Skeletal muscle satellite cell (primary cell): Measurements from ENCODE around the gene NUDT9.
"Not testable (repeated sequence)": the region's sequence is repeated elsewhere in the genome, so short reads cannot be mapped to it uniquely, and the experiment has no call there.

Experiments
- H3K27me3 ChIP-seq: 2 replicates; pipeline ENCODE4 v1.7.0; 2013; ENCODE audit warnings: low read length; ENCODE audit not compliant: control insufficient read depth, insufficient read depth
- H3K36me3 ChIP-seq: 2 replicates; pipeline ENCODE4 v1.7.0; 2013; ENCODE audit warnings: mild to moderate bottlenecking, control low read depth, low read length; ENCODE audit not compliant: insufficient read depth
- H3K4me1 ChIP-seq: 2 replicates; pipeline ENCODE4 v1.7.0; 2013; ENCODE audit warnings: low read length; ENCODE audit not compliant: control insufficient read depth, insufficient read depth
- H3K4me2 ChIP-seq: 2 replicates; pipeline ENCODE4 v1.7.0; 2013; ENCODE audit warnings: mild to moderate bottlenecking, low read length
- H3K4me3 ChIP-seq: 2 replicates; pipeline ENCODE4 v1.7.0; 2013; ENCODE audit warnings: low read length
- H3K9ac ChIP-seq: 2 replicates; pipeline ENCODE4 v1.7.0; 2013; ENCODE audit warnings: mild to moderate bottlenecking, low read depth, low read length, moderate library complexity
- H3K9me3 ChIP-seq: replicated peaks from 2 replicates; pipeline ENCODE4 v1.7.0; 2013; ENCODE audit warnings: mild to moderate bottlenecking, control low read depth, low read length

The NUDT9 gene

DNA sequence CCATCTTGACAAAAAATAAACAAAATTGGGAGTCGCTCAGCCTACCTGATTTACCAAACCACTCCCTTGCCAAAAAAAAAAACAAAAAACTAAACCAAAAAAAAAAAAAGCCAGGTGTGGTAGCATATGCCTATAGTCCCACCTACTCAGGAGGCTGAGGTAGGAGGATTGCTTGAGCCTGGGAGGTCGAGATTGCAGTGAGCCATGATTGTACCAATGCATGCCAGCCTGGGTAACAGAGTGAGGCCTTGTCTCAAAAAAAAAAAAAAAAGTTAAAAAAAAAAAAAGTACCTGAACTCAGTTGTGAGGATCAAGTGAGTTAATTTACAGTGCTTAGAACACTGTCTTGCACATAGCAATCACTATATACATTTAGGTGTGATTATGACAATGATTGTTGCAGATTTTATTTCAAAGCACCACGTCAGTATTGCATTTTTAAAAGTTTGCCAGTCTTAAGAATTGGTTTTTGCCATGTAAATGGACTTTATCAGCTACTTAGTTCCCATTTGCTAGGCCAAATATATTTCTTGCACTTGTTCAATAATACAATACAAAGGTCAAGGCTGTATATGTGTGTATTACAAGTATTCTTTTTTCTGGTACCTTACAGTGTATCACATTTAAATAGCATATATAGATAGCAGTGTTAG is 4.6 kb downstream of the NUDT9 start:
- Histone ChIP-seq H3K36me3 (no peaks in the 10 kb centered on the region), H3K4me2 (no peak overlapping the region), H3K9me3 (no peaks in the 10 kb centered on the region), H3K9ac (no peak overlapping the region), H3K27me3 (no peaks in the 10 kb centered on the region), H3K4me1 (peaks cover 18% of the 10 kb centered on the region), H3K4me3 (no peak overlapping the region)

DNA sequence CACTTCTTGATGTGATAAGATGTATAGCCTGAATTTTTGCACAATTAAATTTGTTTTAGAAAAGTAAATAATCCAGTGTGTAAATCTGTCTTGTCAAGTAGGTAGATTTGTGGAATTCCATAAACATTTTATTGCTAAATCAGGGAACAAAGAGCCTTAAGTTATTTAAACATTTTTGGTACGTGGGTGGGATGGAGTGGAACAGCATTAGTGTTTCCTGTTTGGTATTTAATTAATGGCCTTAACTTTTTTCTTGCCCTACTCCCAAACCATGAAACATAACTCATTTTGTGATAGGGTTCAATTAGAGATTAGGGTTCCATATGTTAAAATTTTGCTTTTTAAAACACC is 5.1 kb downstream of the NUDT9 start:
- Histone ChIP-seq H3K4me1 (peaks cover 18% of the 10 kb centered on the region), H3K9me3 (no peaks in the 10 kb centered on the region), H3K27me3 (no peaks in the 10 kb centered on the region), H3K9ac (no peak overlapping the region), H3K4me2 (no peak overlapping the region), H3K4me3 (no peak overlapping the region), H3K36me3 (no peaks in the 10 kb centered on the region)

DNA sequence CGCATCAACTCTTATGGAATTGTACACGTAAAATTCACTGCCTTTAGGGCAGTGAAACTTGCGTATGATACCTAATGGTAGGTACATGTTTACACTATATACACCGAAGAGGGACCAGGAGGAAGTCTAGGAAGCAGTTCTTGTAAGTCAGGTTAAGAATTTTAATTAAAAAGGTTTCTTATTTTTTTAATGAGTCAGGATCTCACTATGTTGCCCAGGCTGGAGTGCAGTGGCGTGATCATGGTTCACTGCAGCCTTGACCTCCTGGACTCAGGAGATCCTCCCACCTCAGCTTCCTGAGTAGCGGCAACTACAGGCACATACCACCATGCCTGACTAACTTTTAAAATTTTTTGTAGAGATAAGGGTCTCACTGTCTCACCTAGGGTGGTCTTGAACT is 6.6 kb downstream of the NUDT9 start:
- Histone ChIP-seq H3K9me3 (no peaks in the 10 kb centered on the region), H3K36me3 (no peaks in the 10 kb centered on the region), H3K4me2 (no peak overlapping the region), H3K27me3 (no peaks in the 10 kb centered on the region), H3K9ac (no peak overlapping the region), H3K4me3 (no peak overlapping the region), H3K4me1 (peaks cover 18% of the 10 kb centered on the region)

DNA sequence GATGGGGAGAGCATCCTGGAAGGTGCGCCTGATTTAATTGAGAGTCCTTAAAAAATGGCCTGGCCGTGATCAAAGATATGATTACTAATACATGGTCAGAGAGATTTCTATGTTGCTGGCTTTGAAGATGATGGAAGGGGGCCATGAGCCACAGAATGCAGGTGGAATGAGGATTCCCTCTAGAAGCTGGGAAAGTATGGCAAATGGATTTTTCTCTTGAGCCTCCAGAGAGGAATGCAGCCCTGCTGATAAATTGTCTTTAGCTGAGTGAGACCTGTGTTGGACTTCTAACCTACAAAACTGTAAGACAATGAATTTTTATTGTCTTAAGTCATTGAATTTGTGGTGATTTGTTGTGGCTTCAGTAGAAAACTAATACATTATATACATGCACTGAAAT is 7.7 kb downstream of the NUDT9 start:
- H3K27me3 ChIP-seq: no peaks in the 10 kb centered on the region
- peaks cover 10% of the 10 kb centered on the region for H3K4me1 ChIP-seq
- no peak overlapping the region for H3K4me2 ChIP-seq
- no peaks in the 10 kb centered on the region for H3K9me3 ChIP-seq
- no peak overlapping the region for H3K4me3 ChIP-seq
- no peaks in the 10 kb centered on the region for H3K36me3 ChIP-seq
- H3K9ac ChIP-seq: no peak overlapping the region

DNA sequence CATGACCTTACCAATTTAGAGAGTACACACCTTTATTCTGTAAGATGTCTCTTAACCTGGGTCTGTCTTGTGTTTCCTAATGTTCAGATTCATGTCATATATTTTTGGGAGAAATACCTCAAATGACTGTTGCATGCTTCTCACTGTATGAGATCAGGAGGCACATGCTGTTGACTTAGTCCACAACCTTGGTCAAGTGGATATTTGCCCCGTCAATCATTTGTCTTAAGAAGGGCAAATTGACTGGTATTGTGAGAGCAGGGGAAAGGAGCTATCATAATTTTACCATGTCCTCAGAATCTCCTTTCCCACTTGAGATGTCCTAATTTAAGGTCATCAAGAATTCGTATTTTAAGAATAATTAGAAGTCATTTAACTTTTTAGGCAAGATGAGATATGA is 11.0 kb downstream of the NUDT9 start:
- no peaks in the 10 kb centered on the region for H3K9me3 ChIP-seq
- H3K36me3 ChIP-seq: peaks cover 3% of the 10 kb centered on the region
- H3K4me1 ChIP-seq: no peaks in the 10 kb centered on the region
- H3K9ac ChIP-seq: no peak overlapping the region
- H3K4me2 ChIP-seq: no peak overlapping the region
- no peaks in the 10 kb centered on the region for H3K27me3 ChIP-seq
- H3K4me3 ChIP-seq: no peak overlapping the region

DNA sequence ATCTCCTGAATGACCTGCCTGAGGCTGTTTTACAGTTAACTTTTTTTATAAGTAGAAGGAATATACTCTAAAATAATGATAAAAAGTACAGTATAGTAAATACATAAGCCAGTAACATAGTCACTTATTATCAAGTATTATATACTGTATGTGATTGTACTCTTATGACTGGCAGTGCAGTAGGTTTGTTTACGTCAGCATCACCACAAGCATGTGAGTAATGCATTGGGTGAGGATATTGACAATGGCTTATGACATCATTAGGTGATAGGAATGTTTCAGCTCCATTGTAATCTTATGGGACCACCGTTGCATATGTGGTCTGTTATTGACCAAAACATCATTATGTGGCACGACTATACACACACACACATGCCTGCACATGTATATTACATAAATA is 20.5 kb downstream of the NUDT9 start:
- Histone ChIP-seq H3K4me3 (no peak overlapping the region), H3K9me3 (no peaks in the 10 kb centered on the region), H3K9ac (no peak overlapping the region), H3K27me3 (no peaks in the 10 kb centered on the region), H3K36me3 (peaks cover 20% of the 10 kb centered on the region), H3K4me1 (no peaks in the 10 kb centered on the region), H3K4me2 (no peak overlapping the region)

DNA sequence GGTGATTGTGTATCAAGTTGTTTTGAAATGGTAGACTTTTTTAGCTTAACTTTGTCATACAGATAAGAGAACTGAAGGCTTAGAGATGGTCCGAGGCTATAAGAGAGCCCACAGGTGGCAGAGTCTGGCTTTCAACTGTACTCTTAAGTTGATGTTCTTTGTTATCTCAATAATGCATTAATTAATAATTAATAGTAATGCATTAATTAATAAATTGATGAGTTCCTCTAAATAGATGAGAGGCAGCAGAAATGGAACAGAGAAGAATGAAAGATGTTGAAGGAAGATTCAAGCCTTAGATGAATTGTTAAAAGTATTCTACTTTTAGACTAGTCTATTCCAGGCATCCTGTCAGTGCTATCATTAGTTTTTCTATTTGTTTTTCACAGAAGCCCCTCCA is 22.4 kb downstream of the NUDT9 start:
- Histone ChIP-seq H3K4me3 (no peak overlapping the region), H3K9me3 (no peaks in the 10 kb centered on the region), H3K36me3 (peaks cover 16% of the 10 kb centered on the region), H3K9ac (no peak overlapping the region), H3K4me2 (no peak overlapping the region), H3K4me1 (no peaks in the 10 kb centered on the region), H3K27me3 (no peaks in the 10 kb centered on the region)

DNA sequence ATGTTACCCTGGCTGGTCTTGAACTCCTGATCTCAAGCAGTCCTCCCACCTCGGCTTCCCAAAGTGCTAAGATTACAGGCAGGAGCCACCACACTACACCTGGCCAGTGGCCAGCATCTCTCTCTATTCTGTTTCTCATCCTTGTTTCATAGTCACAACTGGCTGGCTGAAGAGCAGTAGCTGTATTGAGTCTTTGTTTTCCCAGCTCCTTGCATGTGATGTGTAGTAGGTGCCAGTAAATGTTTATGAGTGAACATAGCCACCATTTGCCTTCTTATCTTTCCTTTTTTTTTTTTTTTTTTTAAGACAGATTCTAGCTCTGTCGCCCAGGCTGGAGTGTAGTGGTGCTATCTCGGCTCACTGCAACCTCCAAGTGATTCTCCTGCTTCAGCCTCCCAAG is 23.6 kb downstream of the NUDT9 start:
- Histone ChIP-seq H3K36me3 (peaks cover 18% of the 10 kb centered on the region), H3K9ac (no peak overlapping the region), H3K4me2 (no peak overlapping the region), H3K9me3 (no peaks in the 10 kb centered on the region), H3K4me1 (no peaks in the 10 kb centered on the region), H3K27me3 (no peaks in the 10 kb centered on the region), H3K4me3 (no peak overlapping the region)

DNA sequence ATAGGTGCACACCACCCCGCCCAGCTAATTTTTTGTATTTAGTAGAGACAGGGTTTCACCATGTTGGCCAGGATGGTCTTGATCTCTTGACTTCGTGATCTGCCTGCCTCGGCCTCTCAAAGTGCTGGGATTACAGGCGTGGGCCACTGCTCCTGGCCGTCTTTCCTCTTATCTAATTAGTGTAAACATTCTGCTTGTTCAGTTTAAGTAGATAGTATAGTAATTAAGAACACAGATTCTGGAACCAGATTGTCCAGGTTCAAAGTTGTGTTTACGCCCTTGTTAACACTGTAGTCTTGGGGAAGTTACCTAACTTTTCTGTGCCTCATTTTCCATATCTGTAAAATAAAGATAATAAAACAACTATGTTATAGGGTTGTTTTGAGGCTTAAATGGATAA is 24.0 kb downstream of the NUDT9 start:
- not testable (repeated sequence) for H3K4me2 ChIP-seq, H3K4me1 ChIP-seq, H3K9ac ChIP-seq, H3K9me3 ChIP-seq, H3K4me3 ChIP-seq, H3K27me3 ChIP-seq
- peaks cover 20% of the 10 kb centered on the region for H3K36me3 ChIP-seq

DNA sequence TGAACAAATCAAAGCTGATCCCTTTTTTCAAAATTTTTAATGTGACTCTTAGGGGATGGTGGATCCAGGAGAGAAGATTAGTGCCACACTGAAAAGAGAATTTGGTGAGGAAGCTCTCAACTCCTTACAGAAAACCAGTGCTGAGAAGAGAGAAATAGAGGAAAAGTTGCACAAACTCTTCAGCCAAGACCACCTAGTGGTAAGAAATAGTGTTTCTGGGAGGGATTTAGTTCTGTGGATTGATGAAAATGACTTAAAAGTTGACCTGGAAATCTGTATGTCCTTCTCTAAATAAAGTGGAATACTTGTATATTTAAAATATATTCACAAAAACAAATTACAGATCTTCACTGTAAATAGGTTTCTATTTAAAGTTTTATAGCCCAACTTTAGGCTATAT is 29.2 kb downstream of the NUDT9 start:
- Histone ChIP-seq H3K9ac (no peak overlapping the region), H3K27me3 (no peaks in the 10 kb centered on the region), H3K9me3 (no peaks in the 10 kb centered on the region), H3K4me2 (no peak overlapping the region), H3K36me3 (peaks cover 18% of the 10 kb centered on the region), H3K4me1 (no peaks in the 10 kb centered on the region), H3K4me3 (no peak overlapping the region)

DNA sequence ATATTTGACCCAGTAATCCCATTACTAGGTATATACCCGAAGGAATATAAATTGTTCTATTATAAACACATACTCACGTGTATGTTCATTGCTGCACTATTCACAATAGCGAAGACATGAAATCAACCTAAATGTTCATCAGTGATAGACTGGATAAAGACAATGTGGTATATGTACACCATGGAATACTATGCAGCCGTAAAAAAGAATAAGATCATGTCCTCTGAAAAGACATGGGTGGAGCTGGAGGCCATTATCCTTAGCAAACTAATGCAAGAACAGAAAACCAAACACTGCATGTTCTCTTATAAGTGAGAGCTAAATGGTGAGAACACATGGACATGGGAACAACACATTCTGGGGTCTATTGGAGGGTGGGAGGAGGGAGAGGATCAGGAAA is 36.5 kb downstream of the NUDT9 start:
- no peak overlapping the region for H3K4me3 ChIP-seq
- no peaks in the 10 kb centered on the region for H3K9me3 ChIP-seq
- H3K27me3 ChIP-seq: no peaks in the 10 kb centered on the region
- H3K36me3 ChIP-seq: peaks cover 24% of the 10 kb centered on the region
- peaks cover 9% of the 10 kb centered on the region for H3K4me1 ChIP-seq
- H3K4me2 ChIP-seq: no peak overlapping the region
- H3K9ac ChIP-seq: no peak overlapping the region

DNA sequence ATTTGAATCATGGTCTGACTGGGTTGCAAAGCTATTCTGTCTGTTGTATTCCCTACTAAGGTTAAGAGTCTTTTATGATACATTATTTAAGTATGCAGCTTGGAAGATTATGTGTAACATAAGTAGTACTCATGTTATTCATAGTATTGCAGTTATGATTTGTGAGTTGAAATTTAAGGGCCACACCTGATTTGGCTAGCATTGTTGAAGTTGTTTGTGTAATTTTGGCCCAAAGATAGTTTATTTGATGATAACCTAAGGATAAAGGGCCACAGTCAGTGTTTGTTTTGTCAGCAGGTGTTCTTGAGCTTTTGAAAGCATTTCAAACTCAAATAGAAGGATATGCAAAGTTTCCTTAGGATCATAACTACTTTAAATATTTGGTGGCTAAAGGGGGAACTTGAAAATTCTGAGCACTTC is 38.9 kb downstream of the NUDT9 start:
- Histone ChIP-seq H3K36me3 (peaks cover 14% of the 10 kb centered on the region), H3K27me3 (no peaks in the 10 kb centered on the region), H3K4me3 (no peak overlapping the region), H3K9me3 (no peaks in the 10 kb centered on the region), H3K4me2 (no peak overlapping the region), H3K9ac (no peak overlapping the region), H3K4me1 (peaks cover 9% of the 10 kb centered on the region)
